IPS-NIHi7 (cell line): ENCODE results near the gene MYADM.

Experiments used
- DNase-seq: peaks from one replicate; pipeline ENCODE4 v3.0.0; 2012; ENCODE audit warnings: mixed read lengths; ENCODE audit errors: extremely low spot score

The MYADM gene

DNA sequence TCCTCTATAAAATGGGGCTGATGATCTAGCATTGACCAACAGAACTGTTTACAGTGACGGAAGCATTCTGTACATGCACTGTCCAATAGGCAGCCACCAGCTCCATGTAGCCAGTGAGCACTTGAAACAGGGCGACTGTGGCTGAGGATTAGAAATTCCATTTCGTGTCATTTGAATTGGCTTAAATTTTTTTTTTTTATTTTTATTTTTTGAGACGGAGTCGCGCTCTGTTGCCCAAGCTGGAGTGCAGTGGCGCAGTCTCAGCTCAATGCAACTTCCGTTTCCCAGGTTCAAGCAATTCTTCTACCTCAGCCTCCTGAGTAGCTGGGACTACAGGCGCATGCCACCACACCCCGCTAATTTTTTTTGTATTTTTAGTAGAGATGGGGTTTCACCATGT, 17.4 kb downstream of the MYADM start:
- no peak for DNase-seq

DNA sequence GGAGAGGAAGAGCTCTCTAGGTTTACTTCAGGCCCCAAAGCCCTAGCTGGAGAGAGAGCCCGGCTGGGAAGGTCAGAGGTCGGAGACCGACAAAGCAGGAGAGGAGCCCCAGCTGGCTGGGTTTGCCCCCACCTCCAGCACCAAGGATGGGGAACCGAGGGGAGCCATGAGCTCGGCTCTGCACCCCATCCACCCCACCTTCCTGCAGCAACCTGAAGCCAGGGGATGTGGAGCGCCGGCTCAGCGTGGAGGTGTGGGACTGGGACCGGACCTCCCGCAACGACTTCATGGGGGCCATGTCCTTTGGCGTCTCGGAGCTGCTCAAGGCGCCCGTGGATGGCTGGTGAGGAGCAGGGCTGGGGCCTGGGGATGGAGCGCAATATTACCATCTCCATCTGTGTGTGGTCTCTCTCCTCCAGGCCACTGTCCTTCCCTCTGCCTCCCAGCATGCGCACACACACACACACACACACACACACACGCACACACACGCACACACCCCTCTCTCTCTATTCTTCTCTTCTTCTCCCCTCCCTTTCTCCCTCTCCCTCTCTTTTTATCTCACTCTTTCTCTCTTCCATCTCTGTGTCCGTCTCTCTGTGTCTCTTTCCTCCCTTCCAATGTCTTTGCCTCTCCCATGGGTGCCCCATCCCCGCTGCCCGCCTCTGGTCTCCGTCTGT, 24.8 kb downstream of the MYADM start:
- no peak for DNase-seq

DNA sequence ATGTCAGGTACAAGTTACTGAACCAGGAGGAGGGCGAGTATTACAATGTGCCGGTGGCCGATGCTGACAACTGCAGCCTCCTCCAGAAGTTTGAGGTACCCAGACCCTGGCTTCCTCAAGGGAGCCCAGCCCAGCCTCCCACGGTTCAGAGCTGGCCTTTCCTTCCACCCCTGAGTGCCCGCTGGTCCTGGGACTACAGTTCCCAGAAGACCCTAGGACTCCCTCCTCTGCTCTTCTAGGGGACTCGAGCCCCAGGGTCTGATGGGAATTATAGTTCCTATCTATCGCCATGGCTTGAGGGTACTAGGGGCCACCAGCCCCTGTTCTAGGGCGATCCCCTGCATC, 25.3 kb downstream of the MYADM start:
- DNase-seq = peak; percentile 56

GRCh38 chr19:53894707-53895106, 27.0 kb downstream of the MYADM start:
- DNase-seq = no peak

DNA sequence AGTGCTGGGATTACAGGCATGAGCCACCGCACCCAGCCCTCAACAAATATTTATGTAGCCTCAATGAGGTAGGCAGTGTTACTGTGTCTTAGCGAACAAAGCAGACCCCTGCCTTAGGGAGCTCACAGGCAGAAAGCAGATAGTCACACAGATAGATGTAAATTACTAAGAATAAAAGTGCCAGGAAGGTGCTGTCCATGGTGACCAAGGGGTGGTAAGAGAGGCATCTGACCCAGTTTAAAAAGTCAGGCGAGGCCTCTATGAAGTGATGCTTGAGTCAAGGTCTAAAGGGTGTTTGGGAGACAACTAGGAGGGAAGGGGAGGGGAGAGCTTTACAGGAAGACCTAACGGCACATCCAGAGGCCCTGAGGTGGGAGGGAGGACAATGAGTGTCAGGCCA, 29.0 kb downstream of the MYADM start:
- DNase-seq = no peak

DNA sequence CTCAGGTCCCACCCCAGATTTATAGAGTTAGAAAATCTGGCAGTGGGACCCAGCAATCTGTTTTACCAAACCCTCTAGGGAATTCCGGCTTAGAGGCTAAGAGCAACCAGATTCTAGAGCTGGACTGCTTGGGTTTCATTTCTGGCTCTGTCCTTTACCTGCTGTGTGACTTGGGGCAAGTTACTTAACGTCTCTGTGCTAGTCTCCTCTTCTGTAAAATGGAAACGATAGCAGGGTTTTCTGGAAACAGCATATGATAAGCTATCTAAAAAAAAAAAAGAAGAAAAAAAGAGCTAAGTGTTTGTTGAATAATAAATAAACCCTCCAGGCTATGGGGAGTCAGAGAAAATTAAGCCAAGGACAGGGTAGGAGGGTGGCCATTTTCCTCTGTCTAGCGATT, 29.8 kb downstream of the MYADM start:
- no peak for DNase-seq

- no peak for DNase-seq
These were observed 30.5 kb downstream of the MYADM start for GRCh38 chr19:53898166-53898565.

DNA sequence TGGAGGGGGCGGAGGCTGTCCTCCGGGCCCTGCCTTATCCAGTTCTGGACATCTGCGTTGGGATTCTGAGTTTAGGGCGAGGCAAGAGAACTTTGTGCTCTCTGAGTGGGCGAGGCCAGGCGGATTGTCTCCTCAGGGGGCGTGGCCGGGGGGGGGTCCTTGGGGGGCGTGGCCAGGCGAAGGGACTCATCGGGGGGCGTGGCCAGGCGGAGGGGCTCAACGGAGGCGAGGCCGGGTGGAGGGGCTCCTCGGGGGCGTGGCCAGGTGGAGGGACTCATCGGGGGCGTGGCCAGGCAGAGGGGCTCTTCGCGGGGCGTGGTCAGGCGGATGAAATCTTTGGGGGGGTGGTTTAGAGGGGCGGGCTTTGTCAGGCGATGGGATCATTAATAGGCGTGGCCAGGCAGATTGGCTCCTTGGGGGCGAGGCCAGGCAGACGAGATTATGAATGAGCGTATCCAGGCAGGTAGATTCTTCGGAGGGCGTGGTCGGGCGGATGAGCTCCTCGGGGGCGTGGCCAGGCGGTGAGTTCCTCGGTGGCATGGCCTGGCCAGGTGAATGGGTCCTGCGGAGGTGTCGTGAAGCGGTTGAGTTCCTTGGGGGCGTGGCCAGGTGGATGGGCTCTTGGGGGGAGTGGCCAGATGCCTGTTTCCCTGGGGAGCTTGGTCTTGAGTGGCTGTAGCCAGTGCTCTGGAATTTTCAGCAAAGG, 31.1 kb downstream of the MYADM start:
- peak; percentile 96 for DNase-seq

GRCh38 chr19:53900191-53900860, 32.6 kb downstream of the MYADM start:
- DNase-seq = no peak

DNA sequence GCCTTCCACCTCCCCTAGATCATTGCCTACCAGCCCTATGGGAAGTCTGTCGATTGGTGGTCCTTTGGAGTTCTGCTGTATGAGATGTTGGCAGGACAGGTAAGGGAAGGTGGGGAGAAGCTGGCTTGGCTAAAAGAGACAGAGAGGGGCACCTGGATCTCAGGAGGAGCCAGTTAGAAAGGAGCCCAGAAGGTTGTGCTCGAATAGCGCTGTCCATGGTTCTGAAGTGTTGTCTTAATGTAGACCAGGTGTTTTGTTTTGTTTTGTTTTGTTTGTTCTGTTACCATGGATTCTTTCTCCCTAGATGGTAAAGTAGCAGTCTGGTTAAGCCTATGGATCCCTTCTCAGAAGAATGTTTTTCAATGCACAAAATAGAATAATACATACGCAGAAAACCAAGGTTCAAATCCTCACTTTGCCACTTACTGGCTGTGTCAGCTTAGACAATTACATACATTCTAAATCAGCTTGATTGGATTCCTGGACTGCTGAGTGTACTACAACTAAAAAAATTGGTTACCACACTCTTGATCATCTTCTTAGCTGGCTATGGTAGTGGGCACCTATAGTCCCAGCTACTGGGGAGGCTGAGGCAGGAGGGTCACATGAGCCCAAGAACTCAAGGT, 35.5 kb downstream of the MYADM start:
- DNase-seq = peak; percentile 66

DNA sequence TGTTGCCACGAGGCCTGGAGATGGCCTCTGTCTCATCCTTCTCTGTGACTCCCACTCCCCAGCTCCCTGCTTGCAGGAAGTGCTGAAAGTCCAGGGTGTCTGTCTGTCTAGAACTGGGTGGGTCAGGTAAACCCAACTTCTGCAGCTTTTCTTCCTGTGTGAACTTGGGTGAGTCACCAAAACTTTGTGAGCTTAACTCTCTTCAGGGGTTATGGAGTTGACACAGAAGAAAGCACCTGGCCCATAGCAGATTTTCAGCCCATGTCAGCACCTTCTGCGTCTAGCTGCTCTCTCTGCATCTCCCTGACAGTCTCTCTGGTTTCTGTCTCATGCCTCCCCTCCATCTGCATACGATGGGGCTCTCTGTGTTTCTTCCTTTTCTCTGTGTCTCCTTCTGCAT, 37.2 kb downstream of the MYADM start:
- DNase-seq = no peak

- no peak for DNase-seq
These were observed 38.1 kb downstream of the MYADM start for GRCh38 chr19:53905787-53906186.

GRCh38 chr19:53906211-53907192, 38.8 kb downstream of the MYADM start:
- DNase-seq = peak; percentile 72

GRCh38 chr19:53907193-53907581, 39.5 kb downstream of the MYADM start:
- DNase-seq = no peak

DNA sequence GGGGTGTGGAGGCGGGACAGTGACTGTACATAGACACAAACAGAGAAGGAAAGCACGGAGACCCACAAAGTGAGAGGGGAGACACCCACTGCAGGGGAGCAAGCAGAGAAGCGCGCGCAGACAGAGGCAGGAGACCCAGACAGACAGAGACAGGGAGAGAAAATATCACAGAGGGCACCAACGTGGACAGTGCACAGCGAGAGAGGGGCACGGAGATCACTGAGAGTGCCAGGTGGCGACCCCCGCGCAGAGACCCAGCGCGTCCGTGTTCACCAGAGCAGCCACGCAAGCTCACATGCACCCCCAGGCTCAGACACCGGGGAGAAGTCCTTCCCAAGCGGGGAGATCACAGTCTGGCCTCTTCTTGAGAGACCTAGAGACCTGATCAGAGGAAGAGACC, 40.0 kb downstream of the MYADM start:
- no peak for DNase-seq

- peak; percentile 84 for DNase-seq
These were observed 40.6 kb downstream of the MYADM start for GRCh38 chr19:53908106-53908934.

DNA sequence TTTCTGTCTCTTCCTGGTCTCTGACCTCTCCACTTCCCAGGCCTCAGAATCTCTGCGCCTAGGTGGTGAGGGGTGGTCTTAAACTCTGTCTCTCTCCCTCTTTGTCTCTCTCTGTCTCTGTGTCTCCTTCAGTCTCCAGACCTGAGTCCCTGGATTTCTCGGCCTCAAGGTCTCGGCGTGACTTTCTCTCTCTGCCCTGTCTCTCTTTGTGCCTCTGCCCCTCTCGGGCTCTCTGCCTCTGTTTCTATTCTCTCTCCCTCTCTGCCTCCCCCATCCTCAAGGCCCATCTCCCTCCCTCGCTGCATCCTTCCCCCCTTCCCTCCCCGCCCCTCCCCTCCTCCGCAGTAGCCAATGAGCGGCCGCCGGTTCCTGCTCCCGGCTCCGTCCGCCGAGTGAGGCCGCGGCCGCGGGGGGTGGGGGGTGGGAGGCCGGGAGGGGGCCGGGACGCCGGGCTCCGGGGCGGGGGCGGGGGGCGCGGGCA, 41.3 kb downstream of the MYADM start, which contains the start of gene CACNG7:
Gene CACNG7, plus strand, starts transcription at position 344 of the 481 bp plus-strand sequence. CDS start 3,554 bp downstream, outside the sequence.
- peak; percentile 68 for DNase-seq

DNA sequence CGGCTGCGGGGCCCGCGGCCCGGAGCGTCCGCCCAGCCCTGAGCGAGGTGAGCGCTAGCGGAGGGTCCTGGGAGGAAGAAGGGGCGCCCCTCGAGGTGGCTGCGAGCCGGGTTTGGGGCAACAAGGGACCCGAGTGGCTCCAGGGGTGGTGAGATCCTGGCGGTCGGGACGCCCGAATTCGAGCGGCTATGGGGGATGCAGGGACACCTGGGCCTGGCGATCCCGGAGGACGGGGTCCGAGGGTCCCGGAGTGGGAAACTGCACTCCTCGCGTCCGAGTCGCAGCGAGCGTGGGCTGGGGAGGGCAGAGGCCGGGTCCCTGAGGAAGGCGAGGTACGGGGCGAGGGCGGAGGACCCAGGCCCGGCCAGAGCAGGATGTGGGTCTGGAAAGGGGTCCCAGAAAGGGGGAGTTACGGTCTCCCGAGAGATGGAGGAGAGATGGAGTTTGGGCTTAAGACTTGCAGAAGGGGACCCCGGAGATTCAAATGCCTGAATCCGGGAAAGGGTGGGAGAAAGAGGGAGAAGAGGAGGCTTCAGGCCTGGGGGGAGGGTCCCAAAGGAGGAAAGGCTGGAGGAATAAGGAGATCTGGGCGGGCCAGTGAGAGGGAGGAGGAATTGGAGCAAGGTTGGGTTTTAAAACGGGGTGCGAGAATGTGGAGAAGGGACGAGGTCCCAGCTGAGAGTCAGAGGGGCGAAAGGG, 41.9 kb downstream of the MYADM start:
- DNase-seq = no peak

DNA sequence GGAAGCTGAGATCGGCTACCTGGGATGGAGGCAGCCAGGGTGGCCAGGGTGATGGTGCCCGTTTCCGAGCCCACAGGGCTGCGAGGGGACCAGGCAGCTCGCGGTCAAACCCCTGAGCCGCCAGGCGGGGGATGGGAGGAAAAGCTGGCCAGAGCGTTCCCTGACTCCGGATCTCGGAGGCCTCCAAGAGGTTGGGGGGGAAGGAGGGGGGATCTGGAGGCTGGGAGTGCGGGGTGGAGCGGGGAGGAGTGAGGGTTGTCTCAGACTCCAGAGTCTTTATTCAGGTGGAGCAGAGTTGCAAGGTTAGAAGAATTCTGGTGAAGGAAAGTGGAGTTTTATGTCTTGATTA, 42.5 kb downstream of the MYADM start:
- peak; percentile 58 for DNase-seq

DNA sequence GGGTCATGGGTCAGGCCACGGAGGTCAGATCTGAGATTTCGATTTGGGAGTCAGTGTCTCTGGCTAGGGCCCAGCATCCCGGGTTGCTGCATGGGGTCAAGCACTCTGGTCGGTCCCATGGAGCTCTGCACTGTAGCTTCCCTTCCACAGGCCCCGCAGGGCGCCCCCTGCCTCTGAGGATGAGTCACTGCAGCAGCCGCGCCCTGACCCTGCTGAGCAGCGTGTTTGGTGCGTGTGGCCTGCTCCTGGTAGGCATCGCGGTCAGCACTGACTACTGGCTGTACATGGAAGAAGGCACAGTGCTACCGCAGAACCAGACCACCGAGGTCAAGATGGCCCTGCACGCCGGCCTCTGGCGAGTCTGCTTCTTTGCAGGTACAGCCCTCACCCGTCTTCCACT, 45.0 kb downstream of the MYADM start:
- peak; percentile 88 for DNase-seq
